SH-SY5Y (cell line): Measurements from ENCODE around the gene FOXK2.

Experiments
- GATA2 ChIP-seq: IDR thresholded peaks from 2 replicates; pipeline ENCODE4 v1.6.1; 2011; ENCODE audit warnings: mild to moderate bottlenecking, low read depth, low read length
- GATA3 ChIP-seq: IDR thresholded peaks from 2 replicates; pipeline ENCODE4 v1.6.1; 2011; ENCODE audit warnings: low read depth, mild to moderate bottlenecking, low read length, moderate library complexity

DNA sequence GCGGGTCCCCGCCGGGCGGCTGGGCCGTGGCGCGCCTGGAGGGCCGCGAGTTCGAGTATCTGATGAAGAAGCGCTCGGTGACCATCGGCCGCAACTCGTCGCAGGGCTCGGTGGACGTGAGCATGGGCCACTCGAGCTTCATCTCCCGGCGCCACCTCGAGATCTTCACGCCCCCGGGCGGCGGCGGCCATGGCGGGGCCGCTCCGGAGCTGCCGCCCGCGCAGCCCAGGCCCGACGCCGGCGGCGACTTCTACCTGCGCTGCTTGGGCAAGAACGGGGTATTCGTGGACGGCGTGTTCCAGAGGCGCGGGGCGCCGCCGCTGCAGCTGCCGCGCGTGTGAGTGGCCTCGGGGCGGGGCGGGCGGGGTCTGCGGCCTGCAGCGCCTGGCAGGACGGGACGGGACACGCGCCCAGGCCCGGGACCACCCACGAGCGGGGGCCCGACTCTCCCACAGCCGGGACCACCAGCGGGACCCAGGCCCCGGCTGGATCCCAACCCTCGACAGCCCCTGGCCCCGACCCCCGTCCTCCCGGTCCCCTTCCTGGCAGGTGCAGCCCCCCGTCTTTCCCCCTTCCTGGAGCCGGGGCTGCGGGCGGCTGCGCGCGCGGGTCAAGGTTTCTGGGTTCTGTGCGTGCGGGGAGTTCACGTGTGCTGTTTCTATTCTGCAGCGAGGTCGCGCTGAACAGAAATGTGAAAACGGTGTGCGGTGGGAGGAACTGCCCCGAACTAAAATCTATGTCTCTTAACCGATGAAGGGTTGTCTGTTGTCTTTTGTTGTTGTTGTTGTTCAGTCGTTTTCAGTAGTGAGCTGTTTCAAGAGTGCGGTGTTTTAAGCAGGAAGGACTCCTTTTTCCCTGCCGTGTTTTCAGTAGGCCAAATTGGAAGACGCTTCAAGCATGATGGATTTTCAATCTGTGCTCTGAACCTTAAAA is 705 bp downstream of the FOXK2 start:
- no peak for TF ChIP-seq GATA2
- TF ChIP-seq GATA3, result no peak
